ACC112 (cell line): Measurements from ENCODE around the gene TMEM253.
A peak's percentile ranks its signal among the peaks of the same experiment; 100 is the strongest.

Experiments
- H2AFZ ChIP-seq: fragments of 200-600 bp; sonication (generic); one replicate; pipeline ENCODE4 v1.6.0; 2017; ENCODE audit warnings: antibody characterized with exemption, low read length; ENCODE audit not compliant: unreplicated experiment
- H3K27ac ChIP-seq: fragments of 200-600 bp; sonication (generic); 2 replicates; pipeline ENCODE4 v1.5.1; 2014; ENCODE audit warnings: low read depth, mild to moderate bottlenecking, antibody characterized with exemption, low read length, moderate library complexity
- H3K27me3 ChIP-seq: fragments of 200-600 bp; sonication (generic); 2 replicates; pipeline ENCODE4 v1.6.1; 2014; ENCODE audit warnings: mild to moderate bottlenecking, antibody characterized with exemption, low read length, moderate library complexity, mixed read lengths; ENCODE audit not compliant: insufficient read depth
- H3K36me3 ChIP-seq: fragments of 200-600 bp; sonication (generic); 2 replicates; pipeline ENCODE4 v1.6.1; 2016; ENCODE audit warnings: mild to moderate bottlenecking, antibody characterized with exemption, low read length, moderate library complexity, mixed read lengths; ENCODE audit not compliant: insufficient read depth
- H3K4me1 ChIP-seq: fragments of 200-600 bp; sonication (generic); one replicate; pipeline ENCODE4 v1.6.1; 2016; ENCODE audit warnings: low read length, mixed read lengths; ENCODE audit not compliant: insufficient read depth, unreplicated experiment, control insufficient read depth
- H3K4me3 ChIP-seq: fragments of 200-600 bp; sonication (generic); 2 replicates; pipeline ENCODE4 v1.5.1; 2014; ENCODE audit warnings: mild to moderate bottlenecking, low read depth, low read length
- H3K79me2 ChIP-seq: fragments of 200-600 bp; sonication (generic); one replicate; pipeline ENCODE4 v1.6.0; 2016; ENCODE audit warnings: low read length; ENCODE audit not compliant: control insufficient read depth, unreplicated experiment, insufficient read depth

TMEM253 gene

DNA sequence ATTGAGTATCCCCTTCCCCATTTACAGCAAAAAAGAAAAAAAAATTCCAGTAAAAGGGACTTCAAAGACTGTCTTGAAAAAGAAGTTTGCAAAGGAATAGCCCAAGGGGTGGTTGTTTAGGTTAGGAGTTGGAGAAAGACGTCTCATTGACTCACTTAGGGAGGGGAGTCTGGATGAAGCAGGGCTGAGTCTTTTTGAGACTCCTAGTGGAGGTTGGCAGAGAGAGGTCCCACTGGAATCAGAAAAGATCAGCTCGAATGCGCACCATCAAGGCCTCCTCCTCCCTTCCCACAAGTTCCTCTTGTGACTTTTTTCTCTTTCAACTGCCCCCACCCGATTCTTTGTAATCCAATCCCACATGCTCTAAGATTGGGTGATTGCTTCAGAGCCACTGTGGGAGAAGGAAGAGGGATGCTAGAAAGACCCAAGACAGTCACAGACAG is 28.8 kb upstream of the TMEM253 start:
- Histone ChIP-seq H3K27me3 (no peaks in the 10 kb centered on the region), H3K4me3 (peak overlapping the region; percentile 92), H3K4me1 (peaks cover 26% of the 10 kb centered on the region), H3K36me3 (peaks cover 10% of the 10 kb centered on the region; the same call in 1 of the 2 replicates), H3K27ac (peak overlapping the region; percentile 80), H3K79me2 (peaks cover 4% of the 10 kb centered on the region), H2AFZ (no peak overlapping the region)

DNA sequence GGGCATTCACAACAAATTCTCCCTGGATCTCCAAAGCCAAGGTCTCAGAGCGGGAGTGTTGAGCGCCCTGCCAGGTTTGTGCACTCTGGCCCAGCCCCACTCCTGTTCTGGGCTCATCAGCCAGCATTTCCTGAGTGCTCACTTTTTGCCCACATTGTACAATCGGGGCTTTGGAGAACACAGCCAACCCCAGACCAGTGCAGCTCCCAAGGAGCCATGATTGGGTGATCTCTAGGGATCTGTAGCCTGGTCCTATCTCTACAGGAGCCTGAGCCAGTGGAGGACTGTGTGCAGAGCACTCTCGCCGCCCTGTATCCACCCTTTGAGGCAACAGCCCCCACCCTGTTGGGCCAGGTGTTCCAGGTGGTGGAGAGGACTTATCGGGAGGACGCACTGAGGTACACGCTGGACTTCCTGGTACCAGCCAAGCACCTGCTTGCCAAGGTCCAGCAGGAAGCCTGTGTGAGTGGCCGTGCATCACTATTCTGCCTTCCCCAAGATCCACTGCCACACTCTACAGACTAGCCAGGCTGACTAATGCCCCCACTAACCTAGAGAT is 28.0 kb upstream of the TMEM253 start:
- Histone ChIP-seq H3K4me1 (peaks cover 26% of the 10 kb centered on the region), H3K36me3 (peaks cover 10% of the 10 kb centered on the region; the same call in 1 of the 2 replicates), H3K79me2 (peaks cover 4% of the 10 kb centered on the region), H3K27ac (peak overlapping the region; percentile 80), H3K4me3 (peak overlapping the region; percentile 92), H2AFZ (no peak overlapping the region), H3K27me3 (no peaks in the 10 kb centered on the region)

DNA sequence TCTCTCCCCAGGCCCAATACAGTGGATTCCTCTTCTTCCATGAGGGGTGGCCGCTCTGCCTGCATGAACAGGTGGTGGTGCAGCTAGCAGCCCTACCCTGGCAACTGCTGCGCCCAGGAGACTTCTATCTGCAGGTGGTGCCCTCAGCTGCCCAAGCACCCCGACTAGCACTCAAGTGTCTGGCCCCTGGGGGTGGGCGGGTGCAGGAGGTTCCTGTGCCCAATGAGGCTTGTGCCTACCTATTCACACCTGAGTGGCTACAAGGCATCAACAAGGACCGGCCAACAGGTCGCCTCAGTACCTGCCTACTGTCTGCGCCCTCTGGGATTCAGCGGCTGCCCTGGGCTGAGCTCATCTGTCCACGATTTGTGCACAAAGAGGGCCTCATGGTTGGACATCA is 26.9 kb upstream of the TMEM253 start:
- Histone ChIP-seq H3K4me3 (no peak overlapping the region), H2AFZ (no peak overlapping the region), H3K27ac (no peak overlapping the region), H3K36me3 (peaks cover 10% of the 10 kb centered on the region; the same call in 1 of the 2 replicates), H3K4me1 (peaks cover 21% of the 10 kb centered on the region), H3K79me2 (peaks cover 4% of the 10 kb centered on the region), H3K27me3 (no peaks in the 10 kb centered on the region)

DNA sequence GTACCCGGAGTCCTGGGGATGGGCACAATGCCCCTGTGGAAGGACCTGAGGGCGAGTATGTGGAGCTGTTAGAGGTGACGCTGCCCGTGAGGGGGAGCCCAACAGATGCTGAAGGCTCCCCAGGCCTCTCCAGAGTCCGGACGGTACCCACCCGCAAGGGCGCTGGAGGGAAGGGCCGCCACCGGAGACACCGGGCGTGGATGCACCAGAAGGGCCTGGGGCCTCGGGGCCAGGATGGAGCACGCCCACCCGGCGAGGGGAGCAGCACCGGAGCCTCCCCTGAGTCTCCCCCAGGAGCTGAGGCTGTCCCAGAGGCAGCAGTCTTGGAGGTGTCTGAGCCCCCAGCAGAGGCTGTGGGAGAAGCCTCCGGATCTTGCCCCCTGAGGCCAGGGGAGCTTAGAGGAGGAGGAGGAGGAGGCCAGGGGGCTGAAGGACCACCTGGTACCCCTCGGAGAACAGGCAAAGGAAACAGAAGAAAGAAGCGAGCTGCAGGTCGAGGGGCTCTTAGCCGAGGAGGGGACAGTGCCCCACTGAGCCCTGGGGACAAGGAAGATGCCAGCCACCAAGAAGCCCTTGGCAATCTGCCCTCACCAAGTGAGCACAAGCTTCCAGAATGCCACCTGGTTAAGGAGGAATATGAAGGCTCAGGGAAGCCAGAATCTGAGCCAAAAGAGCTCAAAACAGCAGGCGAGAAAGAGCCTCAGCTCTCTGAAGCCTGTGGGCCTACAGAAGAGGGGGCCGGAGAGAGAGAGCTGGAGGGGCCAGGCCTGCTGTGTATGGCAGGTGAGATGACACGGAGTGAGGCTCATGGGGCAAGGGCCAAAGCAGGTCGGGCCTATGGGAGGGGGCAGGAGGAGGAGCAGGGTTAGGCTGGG is 26.2 kb upstream of the TMEM253 start:
- no peak overlapping the region for H3K4me3 ChIP-seq
- H3K27me3 ChIP-seq: no peaks in the 10 kb centered on the region
- no peak overlapping the region for H3K27ac ChIP-seq
- peaks cover 16% of the 10 kb centered on the region for H3K36me3 ChIP-seq
- peaks cover 14% of the 10 kb centered on the region for H3K4me1 ChIP-seq
- no peak overlapping the region for H2AFZ ChIP-seq
- peaks cover 4% of the 10 kb centered on the region for H3K79me2 ChIP-seq

DNA sequence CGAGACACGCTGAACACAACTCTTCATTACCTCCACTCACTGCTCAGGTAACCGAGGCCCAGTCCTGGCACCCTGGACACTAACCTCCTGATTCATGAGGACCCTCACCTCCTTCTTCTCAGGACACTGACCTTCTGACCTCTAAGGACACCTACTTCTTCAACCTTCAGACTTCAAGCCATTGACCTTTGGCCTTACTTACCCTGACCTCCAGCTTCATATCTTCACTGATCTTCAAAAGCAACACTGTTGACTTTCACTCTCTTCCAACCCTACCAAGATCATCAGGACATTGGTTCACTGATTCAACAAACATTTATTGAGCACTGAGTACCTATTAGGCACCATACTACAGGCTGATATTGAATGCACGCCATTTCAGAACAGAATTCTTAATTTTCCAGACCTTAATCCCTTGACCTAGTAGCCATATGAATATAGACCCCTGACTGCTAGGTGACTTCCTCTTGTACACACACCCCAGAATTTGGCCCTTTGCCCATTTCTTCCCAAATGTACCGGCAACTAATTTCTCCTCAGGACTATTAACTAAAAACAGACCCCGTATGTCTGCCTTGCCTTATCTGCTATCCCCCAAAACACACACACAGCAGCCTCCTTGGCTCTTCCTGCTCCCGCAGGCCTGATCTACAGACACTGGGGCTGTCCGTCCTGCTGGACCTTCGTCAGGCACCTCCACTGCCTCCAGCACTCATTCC is 25.0 kb upstream of the TMEM253 start:
- Histone ChIP-seq H3K79me2 (no peaks in the 10 kb centered on the region), H2AFZ (no peak overlapping the region), H3K36me3 (peaks cover 23% of the 10 kb centered on the region), H3K4me3 (no peak overlapping the region), H3K27me3 (no peaks in the 10 kb centered on the region), H3K27ac (no peak overlapping the region), H3K4me1 (peaks cover 13% of the 10 kb centered on the region)

DNA sequence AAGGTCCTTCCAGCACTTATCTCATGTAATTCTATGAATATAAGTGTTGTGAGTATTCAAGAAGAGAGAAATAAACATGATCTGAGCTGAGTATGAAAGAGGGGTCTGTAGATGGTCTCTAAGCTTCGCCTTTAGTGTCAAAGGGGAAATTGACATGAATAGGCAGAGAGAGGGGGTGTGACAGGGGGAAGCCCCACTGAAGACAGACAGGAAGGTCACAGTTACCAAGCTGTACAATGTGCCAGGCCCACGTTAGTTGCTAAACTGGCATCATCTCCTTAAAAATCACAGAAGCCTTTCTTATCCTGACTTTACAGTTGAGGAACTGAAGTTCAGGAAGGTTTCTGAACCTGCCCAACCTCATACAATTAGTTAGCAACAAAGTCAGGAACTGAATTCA is 23.2 kb upstream of the TMEM253 start:
- peaks cover 29% of the 10 kb centered on the region for H3K36me3 ChIP-seq
- no peak overlapping the region for H3K4me3 ChIP-seq
- no peaks in the 10 kb centered on the region for H3K27me3 ChIP-seq
- H3K4me1 ChIP-seq: peaks cover 3% of the 10 kb centered on the region
- no peak overlapping the region for H3K27ac ChIP-seq
- no peak overlapping the region for H2AFZ ChIP-seq
- H3K79me2 ChIP-seq: no peaks in the 10 kb centered on the region

DNA sequence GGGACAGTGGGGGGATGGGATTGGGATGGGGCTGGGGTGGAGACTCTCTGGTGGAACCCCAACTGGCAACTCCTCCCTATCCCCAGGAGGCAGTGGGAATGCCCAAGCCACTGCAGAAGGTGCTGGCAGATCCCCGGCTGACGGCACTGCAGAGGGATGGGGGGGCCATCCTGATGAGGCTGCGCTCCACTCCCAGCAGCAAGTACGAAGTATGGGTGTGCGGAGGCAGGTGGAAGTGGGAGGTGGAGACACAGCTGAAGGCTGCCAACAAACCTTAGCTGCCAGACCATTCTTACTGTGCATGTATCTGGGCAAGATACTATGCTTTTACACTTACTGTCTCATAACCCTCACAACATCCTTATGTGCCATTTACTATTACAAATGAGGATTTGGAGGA is 22.6 kb upstream of the TMEM253 start:
- Histone ChIP-seq H3K79me2 (no peaks in the 10 kb centered on the region), H3K27me3 (no peaks in the 10 kb centered on the region), H3K4me3 (no peak overlapping the region), H3K4me1 (no peaks in the 10 kb centered on the region), H2AFZ (no peak overlapping the region), H3K36me3 (peaks cover 32% of the 10 kb centered on the region), H3K27ac (no peak overlapping the region)

DNA sequence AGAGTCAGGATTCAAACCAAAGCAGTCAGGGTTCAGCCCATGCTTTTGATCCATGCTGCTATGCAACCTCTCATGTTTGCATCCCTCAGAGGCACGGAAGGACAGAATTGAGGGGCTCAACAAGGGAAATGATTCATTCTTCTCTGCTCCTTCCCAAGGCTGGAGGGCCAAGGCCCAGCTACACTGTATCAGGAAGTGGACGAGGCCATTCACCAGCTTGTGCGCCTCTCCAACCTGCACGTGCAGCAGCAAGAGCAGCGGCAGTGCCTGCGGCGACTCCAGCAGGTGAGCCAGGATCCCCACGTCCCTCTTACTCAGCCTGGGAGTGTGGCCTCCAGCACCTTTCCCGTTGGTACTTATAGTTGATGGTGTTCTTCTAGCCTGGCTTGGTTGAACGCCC is 22.1 kb upstream of the TMEM253 start:
- Histone ChIP-seq H3K4me1 (no peaks in the 10 kb centered on the region), H3K4me3 (no peak overlapping the region), H3K79me2 (no peaks in the 10 kb centered on the region), H3K36me3 (peaks cover 32% of the 10 kb centered on the region), H3K27me3 (no peaks in the 10 kb centered on the region), H3K27ac (no peak overlapping the region), H2AFZ (no peak overlapping the region)

DNA sequence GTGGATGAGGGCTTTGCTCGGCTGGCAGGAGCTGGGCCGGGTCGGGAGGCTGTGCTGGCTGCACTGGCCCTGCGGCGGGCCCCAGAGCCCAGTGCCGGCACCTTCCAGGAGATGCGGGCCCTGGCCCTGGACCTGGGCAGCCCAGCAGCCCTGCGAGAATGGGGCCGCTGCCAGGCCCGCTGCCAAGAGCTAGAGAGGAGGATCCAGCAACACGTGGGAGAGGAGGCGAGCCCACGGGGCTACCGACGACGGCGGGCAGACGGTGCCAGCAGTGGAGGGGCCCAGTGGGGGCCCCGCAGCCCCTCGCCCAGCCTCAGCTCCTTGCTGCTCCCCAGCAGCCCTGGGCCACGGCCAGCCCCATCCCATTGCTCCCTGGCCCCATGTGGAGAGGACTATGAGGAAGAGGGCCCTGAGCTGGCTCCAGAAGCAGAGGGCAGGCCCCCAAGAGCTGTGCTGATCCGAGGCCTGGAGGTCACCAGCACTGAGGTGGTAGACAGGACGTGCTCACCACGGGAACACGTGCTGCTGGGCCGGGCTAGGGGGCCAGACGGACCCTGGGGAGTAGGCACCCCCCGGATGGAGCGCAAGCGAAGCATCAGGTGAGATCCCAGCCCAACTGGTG is 19.2 kb upstream of the TMEM253 start:
- H3K27me3 ChIP-seq: no peaks in the 10 kb centered on the region
- no peaks in the 10 kb centered on the region for H3K79me2 ChIP-seq
- peaks cover 12% of the 10 kb centered on the region for H3K4me1 ChIP-seq
- no peak overlapping the region for H3K27ac ChIP-seq
- no peak overlapping the region for H3K4me3 ChIP-seq
- no peak overlapping the region for H2AFZ ChIP-seq
- H3K36me3 ChIP-seq: peaks cover 24% of the 10 kb centered on the region

DNA sequence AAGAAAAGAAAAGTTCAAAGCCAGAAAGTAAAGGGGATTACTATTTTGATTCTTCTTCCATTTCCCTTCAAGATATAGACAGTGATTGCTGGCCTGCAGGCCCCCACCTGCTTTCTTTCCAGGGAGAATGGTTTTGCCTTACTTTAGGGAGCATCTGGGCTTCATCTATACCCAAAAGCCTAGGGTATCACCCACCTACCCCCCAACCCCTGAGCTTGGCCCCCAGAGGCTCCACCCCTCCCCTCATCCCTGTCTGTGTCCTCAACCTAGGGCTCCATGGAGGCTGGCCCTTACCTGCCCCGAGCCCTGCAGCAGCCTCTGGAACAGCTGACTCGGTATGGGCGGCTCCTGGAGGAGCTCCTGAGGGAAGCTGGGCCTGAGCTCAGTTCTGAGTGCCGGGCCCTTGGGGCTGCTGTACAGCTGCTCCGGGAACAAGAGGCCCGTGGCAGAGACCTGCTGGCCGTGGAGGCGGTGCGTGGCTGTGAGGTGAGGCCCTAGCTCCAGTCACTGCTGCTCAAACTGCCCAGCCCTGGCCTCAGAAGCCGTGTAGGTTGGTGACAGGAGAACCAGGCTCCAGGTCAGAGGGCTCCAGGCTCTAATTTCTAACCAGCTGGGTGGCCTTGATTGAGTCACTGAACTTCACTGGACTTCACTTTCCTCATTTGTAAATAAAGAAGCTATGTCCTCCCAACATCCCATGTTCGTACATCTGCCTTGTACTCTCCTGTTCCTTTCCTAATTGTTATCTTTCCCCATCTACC is 17.1 kb upstream of the TMEM253 start:
- no peak overlapping the region for H3K4me3 ChIP-seq
- H3K79me2 ChIP-seq: no peaks in the 10 kb centered on the region
- H3K36me3 ChIP-seq: peaks cover 25% of the 10 kb centered on the region
- peaks cover 27% of the 10 kb centered on the region for H3K4me1 ChIP-seq
- no peaks in the 10 kb centered on the region for H3K27me3 ChIP-seq
- peak overlapping the region; percentile 97; the same call in 1 of the 2 replicates for H3K27ac ChIP-seq
- H2AFZ ChIP-seq: no peak overlapping the region
